Islet of Langerhans (tissue), 1 donor: ENCODE measurements around the gene CEMIP2.
"Not testable (repeated sequence)": the region's sequence is repeated elsewhere in the genome, so short reads cannot be mapped to it uniquely, and the experiment has no call there.

Experiments
- FAIRE-seq: peaks from one replicate; lab custom pipeline; 2011; peaks lifted over from hg19 to GRCh38; lab: Jason Lieb, UNC

The CEMIP2 gene

GRCh38 chr9:71675105-71675856 is 93.0 kb downstream of the CEMIP2 start:
- FAIRE-seq, result no peak

- FAIRE-seq, result no peak
Observed at GRCh38 chr9:71672573-71672972, 95.7 kb downstream of the CEMIP2 start.

- no peak for FAIRE-seq
Observed at GRCh38 chr9:71671289-71671688, 97.0 kb downstream of the CEMIP2 start.

- FAIRE-seq, result no peak
Observed at GRCh38 chr9:71670121-71670520, 98.2 kb downstream of the CEMIP2 start.

GRCh38 chr9:71669284-71669995 is 98.9 kb downstream of the CEMIP2 start:
- FAIRE-seq, result no peak

- no peak for FAIRE-seq
Observed at GRCh38 chr9:71668717-71669116, 99.6 kb downstream of the CEMIP2 start.

GRCh38 chr9:71665247-71665646 is 103.1 kb downstream of the CEMIP2 start:
- FAIRE-seq, result no peak

- FAIRE-seq, result no peak
Observed at GRCh38 chr9:71664566-71664965, 103.7 kb downstream of the CEMIP2 start.

- no peak for FAIRE-seq
Observed at GRCh38 chr9:71663931-71664459, 104.3 kb downstream of the CEMIP2 start.

GRCh38 chr9:71663216-71663615 is 105.1 kb downstream of the CEMIP2 start:
- no peak for FAIRE-seq

GRCh38 chr9:71662082-71662481 is 106.2 kb downstream of the CEMIP2 start:
- no peak for FAIRE-seq

- FAIRE-seq, result not testable (repeated sequence)
Observed at GRCh38 chr9:71657276-71657675, 111.0 kb downstream of the CEMIP2 start.

- no peak for FAIRE-seq
Observed at GRCh38 chr9:71656496-71656895, 111.8 kb downstream of the CEMIP2 start.

- no peak for FAIRE-seq
Observed at GRCh38 chr9:71655778-71656177, 112.5 kb downstream of the CEMIP2 start.

- no peak for FAIRE-seq
Observed at GRCh38 chr9:71655141-71655540, 113.2 kb downstream of the CEMIP2 start.

- FAIRE-seq, result no peak
Observed at GRCh38 chr9:71652480-71652879, 115.8 kb downstream of the CEMIP2 start.

- no peak for FAIRE-seq
Observed at GRCh38 chr9:71648453-71648852, 119.9 kb downstream of the CEMIP2 start.

- FAIRE-seq, result no peak
Observed at GRCh38 chr9:71647094-71647591, 121.2 kb downstream of the CEMIP2 start.

- no peak for FAIRE-seq
Observed at GRCh38 chr9:71646131-71646530, 122.2 kb downstream of the CEMIP2 start.

- FAIRE-seq, result no peak
Observed at GRCh38 chr9:71644819-71645362, 123.4 kb downstream of the CEMIP2 start.

- FAIRE-seq, result no peak
Observed at GRCh38 chr9:71643330-71643729, 125.0 kb downstream of the CEMIP2 start.

- no peak for FAIRE-seq
Observed at GRCh38 chr9:71642056-71642455, 126.3 kb downstream of the CEMIP2 start.

GRCh38 chr9:71638627-71639026 is 129.7 kb downstream of the CEMIP2 start:
- FAIRE-seq, result no peak
